ENCODE measurements around the gene SLC16A8.
A peak's percentile ranks its signal among the peaks of the same experiment; 100 is the strongest.

Gene SLC16A8

DNA sequence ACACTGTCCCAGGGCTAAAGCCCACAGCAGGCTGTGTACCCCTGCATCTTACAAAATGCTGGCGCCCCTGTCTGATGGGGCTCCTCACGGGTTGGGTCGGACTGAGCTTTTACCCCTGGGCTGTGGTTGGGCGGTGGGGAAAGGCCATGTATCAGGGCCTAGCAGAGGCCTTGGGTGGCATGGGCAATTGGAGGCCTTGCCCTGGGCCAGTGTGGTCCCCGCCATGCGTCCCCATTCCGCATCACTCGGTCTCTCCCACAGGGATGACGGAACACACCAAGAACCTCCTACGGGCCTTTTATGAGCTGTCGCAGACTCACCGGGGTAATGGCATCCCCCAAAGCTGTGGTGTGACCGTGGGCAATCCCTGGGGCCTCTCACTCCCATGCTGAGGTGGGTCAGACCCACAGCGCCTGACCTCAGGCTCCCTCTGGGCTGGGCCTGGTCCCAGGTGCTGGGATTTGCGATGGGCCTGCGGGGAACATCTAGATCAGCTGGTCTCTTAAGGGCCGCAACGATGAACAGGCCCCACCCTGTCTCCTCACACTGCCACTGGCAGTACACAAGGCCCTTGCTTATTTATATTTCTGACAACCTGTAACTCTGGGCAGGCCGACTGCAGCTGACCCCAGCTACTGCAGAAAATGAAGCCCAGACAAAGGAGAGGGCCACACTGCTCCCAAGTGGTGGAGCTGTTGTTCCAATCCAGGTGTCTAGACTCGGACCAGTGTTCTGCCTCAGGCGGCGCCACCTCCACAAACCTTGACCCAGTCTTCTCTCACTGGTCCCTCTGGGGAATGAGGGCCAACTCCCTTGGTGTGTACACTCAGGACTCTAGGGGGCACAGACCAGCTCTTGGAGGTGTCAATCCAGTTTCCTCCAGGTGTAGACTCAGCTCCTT lies 12.3 kb downstream of the SLC16A8 start:
- DNase-seq = no peak

DNA sequence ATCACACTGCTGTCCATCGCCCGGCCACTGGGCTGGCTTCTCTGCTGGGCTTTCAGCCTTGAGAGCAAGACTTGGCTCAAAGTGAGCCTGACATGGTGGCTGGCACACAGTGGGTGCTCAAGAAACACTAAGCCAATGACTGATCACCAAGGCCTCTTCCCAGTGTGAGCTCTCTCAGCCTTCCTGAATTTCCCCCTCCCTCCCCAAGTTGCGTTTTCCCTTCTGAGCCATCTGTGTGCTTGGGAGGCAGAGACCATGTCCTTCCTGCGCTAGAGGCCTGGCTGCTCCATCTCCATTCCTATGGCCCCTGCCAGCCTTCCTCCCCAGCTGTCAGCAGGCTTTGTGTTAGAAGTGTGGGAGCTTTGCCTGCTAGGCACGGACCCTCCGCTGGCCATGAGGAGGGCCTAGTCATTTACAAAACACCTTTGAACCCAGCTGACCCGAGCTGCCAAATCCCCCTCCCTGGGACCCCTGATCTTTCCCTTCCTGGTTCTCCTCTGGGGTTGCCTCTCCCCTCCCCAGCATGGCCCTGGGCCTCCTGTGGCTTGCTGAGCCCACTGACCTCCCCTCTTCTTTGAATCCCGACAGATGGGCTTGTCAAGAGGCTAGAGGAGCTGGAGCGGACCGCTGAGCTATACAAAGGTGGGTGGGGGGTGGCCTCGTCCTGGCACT lies 13.6 kb downstream of the SLC16A8 start:
- DNase-seq = no peak

DNA sequence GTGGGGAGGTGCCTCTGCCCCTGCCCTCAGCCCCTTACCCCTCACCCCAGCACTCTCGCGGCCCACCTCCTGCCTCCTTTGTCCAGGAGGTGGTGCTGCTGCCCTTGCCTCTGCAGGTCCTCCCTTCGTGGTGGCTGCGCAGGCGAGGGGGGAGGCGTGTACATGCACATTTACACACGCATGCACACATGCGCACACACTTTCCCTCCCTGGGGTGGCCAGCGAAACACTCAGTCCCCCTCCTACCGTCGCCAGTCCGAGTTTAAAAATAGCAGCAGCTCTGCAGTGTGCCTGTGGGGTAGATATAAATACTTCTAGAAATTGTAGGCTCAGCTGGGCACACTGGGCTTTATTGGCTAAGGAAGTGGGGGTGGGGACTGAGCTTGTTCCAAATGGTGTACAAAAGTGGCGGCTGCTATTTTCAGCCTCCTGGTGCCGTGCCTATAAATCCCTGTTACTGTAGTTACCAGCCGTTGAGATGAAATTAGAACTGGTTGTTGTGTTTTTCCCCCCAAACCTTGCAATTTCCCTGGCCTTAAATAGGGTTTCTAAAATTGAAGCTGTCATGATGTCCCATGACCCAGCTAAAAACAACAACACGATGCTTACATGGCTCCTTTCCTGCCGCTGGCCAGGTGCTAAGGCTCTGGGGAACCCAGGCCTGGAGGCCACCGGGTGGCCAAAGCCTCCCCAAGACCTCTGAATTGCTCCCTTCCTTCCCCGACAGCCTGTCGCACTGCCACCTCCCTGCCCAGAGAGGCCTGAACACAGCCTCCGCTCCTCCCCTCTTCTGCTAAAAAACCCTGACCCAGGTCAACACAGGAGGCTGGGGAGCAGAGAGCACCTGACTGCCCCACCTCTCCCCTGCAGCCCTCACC lies 14.4 kb downstream of the SLC16A8 start:
- DNase-seq = no peak

DNA sequence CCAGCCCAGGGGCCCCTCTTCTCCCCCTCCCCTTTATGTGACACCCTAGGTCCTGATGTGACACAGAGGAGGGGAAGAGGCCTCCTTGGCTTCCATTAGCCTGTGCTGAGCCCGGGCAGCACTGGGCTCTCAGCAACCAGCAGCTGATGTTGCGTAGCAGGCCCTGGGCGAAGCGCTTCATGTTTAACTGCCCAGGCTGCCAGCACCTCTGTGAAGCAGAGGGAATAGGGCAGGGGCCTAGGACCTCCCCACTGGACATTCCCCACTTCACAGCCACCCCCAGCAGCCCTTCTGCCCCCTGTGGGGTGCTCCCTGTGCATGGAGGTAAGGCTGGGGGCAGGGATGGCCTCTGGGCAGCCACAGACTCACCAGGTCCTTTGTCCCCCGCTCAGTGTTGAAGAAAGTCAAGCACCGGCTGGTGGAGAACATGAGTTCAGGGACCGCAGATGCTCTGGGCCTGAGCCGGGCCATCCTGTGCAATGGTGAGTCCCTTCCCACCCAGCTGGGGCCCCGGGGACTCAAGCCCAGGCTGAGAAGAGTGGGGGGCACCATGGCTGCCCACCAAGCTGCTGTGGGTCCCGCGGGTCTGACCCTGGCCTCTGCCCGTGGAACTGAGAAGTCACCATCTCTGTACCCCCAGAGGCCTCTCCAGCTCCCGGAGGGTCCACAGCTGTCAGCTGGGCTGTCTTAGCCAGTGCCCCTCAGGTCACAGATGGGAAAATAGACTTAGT lies 15.2 kb downstream of the SLC16A8 start:
- no peak for DNase-seq

DNA sequence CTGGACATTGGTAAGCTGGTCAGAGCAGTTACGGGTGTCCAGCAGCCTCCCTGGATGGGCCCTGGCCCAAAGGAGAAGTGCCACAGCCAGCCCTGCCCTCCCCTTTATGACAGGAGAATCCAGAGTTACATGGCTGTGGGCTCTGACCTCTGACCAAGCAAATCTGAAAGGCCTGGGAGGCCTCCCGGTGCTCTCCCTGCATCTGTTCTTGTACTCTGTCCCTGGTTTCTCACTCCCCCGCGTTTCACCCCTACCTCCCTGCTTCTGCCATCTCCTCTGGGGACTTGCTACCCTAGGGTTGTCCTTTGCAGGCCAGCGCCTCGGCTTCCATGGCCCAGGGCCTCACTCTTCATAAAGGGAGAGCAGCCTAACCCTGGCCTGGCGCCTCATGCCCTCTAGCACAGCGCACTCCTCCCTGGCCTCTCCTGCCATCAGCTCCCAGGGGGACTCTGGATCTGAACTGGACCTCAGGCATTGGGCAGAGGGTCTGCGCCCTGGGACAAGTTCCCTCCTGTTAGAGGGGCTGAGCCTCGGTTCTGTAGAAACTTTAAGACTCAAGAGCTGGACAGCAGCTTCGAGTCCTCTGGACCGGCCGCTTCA lies 16.1 kb downstream of the SLC16A8 start:
- no peak for DNase-seq

DNA sequence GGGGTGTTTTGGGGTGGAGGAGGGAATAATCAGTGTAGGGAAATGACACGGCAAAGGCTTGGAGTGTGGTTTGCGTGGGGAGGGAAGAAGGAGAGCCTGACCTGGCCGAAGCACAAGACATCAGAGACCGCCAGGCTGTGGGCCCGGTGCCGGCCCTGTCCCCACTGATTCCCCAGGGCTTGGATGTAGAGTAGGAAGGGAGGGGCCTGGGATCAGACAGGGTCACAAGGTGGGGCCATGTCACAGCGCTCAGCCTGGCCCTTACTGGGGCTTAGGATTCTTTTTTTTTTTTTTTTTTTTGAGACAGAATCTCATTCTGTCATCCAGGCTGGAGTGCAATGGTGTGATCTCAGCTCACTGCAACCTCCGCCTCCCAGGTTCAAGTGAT lies 17.0 kb downstream of the SLC16A8 start:
- DNase-seq = no peak

DNA sequence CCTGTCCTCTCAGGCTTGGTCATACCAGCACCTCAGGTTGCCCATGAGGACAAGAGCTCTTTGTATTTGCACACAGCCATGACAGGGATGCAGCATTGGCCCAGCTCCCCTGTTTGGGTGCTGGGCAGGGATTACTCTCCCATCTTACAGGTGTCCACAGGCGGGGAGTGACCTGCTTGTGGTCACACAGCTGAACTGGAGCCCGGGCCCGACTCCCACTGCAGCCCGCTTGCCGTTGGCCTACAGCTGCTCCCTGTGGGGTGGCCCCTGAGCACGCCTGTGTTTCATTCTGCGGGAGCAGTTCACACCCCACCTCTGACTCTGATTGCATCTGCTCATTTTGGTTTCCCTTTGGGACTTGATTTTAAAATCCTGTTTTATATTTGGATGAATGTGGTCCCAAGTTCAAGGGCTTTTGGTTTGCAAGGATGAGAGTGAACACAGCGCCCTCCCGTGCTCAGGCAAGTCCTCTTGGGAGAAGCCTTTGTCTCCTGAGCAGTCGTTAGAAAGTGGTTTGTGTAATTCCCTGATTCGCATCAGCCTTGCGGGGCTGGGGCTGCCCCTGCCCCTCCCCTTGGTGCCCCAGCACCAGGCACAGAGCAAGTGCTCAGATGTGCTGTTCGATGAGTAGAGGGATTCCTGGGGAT lies 17.5 kb downstream of the SLC16A8 start:
- no peak for DNase-seq

DNA sequence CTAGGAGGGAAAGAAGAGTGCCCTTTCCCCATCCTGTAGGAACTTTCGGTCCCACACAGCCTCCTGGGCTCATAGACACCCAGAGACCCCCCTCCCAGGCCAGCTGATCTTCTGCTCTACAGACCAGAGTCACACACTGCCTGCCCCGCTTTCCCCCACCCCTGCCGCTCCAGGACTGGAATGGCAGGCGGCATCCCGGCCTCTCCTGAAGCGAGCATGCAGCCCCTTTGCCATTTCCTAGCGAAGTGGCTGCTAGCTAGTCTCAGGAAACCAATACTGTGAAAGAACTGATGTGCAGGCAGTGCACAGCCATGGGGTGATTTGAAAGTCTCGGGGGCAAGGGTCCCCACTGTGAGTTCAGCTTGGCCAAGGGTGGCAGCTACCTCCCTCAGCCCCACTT lies 18.4 kb downstream of the SLC16A8 start:
- DNase-seq = no peak

DNA sequence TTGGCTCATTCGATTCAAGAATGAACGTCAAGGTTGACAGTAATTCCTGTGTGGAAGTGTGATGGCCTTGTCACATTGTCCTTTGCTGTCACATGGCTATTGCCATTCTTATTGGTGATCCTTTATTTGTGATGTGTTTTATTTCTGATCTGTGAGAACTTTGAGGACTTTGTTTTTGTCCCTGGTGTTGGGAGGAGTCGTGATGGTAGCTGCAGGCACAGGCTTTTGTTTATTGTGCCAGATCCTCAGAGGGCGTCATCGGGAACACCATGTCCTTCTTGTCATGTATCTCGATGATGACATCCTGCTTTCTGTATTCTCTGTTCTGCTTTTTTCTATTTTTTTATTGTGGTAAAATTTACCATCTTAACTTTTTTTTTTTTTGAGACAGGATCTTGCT lies 21.2 kb downstream of the SLC16A8 start:
- DNase-seq = no peak

DNA sequence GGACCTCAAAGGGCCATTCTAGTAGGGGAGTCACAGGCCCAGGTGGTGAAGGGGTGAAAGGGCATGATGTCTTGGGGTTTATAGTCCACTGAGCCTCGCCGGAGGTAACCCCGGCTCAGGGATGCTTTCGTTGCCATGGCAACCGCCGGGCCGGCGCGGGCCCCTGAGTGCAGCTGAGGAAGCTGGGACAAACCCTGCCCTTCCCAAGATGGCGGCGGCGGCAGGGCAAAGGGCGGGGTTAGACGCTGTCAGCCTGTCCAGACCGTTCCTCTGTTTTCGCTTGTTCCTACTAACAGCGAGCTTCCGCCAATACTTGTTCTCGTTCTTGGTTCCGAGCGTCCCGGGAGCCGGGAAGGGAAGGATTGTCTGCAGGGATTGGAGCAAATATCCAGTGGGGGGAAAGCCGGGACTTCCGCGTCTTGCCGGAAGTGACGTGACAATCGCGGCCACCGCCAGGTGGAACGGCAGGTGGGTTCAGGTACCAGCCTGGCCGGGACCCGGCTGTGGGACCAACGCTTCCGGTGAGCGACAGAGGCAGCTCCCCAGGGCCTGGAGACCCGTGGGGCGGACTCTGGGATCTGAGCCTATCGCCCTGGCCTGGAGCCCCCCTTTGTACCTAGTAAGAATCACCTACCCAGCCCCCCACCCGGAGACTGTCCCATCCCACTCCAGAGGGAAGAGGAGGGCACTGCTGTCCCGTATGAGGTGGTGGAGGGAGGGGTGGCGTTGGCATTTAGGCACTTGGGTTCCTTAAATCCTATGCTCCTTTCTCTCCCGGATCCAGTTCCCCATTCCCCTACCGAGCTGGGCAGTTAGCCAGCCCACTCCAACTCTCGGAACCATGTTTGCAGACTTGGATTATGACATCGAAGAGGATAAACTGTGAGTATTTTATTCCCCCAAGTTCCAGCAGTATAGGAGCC lies 26.8 kb downstream of the SLC16A8 start, which contains the start of gene PICK1:
TSS of gene PICK1 (plus strand) at position 436 of the 923 bp plus-strand sequence. CDS start at position 842, 406 bp downstream.
- peak; percentile 85 for DNase-seq

DNA sequence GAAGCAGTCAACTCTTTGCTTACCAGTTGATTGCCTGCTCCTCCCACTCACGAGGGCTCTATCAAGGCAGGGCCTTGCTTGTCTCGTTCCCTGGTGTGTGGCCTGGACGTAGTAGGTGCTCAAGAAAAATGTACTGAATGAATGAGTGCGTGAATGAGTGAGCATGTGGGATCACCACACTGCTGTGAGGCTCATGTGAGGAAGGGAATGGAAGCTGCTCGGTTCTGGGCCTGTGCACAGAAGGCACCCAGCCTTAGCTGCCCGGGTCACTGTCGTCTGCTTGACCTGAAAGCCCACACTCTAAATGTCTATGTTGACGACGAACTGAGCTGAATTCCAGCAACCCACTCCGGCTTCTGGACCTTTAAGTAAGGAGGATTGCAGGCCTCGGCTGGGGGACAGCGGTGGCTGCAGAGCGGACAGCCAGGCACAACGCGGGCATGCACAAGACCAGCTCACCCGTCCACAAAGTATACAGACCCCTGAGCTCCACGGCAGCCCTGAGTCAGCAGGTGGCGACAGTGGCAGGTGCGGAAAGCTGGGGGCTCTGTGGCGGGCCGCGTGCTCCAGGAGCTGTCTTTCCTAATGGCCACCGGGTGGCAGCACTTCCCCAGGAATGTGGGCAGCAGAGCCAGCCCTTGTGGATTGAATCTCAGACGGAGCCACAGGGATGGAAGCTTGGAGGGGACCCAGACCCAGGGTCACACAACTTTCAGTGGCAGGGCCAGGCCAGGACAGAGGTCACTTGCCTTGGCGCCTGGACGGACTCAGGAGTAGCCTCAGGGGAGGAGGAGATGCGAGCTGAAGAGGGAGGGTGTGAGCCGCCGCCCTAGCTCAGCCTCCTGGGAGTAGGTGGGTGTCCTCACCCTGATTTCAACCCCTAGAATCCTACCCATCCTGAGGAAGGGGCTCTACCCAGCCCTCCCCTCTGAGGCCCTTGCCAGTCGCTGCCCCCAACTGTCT lies 31.8 kb downstream of the SLC16A8 start:
- peak; percentile 36 for DNase-seq

DNA sequence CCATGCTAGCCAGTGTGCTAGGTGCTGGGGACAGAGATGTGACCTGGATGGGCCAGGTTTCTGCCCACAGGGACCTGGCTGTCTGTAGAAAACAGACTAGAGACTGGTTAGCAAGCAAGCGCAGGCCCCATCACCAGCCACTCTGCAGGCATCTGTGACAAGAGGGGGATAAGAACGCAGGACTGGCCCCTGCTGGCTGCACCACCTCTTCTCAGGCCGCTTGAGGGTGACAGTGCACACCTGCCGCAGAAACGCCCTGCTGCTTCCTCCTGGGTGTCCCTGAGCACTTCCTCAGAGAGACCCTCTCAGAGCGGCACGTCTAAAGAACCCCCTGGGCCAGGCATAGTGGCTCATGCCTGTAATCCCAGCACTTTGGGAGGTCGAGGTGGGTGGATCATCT lies 32.7 kb downstream of the SLC16A8 start:
- DNase-seq = no peak

DNA sequence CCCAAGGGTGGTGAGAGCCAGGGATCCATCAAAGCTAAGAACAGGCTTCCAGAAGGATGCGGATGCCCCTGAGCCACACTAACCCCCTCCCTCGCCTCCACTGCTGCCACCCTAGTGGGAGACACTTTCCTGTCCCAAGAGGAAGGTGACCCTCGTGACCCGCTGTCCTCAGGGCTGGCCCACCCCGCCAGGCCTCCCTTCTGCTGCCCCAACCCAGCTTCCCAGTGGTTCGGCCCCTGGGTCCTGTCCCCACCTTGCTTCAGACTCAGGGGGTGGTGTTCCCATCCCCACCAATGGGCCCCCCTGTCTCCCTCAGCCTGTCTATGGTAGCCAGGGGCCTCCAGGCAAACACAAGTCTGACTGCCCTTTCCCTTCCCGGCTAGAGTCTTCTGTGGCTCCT lies 33.3 kb downstream of the SLC16A8 start:
- DNase-seq = no peak

DNA sequence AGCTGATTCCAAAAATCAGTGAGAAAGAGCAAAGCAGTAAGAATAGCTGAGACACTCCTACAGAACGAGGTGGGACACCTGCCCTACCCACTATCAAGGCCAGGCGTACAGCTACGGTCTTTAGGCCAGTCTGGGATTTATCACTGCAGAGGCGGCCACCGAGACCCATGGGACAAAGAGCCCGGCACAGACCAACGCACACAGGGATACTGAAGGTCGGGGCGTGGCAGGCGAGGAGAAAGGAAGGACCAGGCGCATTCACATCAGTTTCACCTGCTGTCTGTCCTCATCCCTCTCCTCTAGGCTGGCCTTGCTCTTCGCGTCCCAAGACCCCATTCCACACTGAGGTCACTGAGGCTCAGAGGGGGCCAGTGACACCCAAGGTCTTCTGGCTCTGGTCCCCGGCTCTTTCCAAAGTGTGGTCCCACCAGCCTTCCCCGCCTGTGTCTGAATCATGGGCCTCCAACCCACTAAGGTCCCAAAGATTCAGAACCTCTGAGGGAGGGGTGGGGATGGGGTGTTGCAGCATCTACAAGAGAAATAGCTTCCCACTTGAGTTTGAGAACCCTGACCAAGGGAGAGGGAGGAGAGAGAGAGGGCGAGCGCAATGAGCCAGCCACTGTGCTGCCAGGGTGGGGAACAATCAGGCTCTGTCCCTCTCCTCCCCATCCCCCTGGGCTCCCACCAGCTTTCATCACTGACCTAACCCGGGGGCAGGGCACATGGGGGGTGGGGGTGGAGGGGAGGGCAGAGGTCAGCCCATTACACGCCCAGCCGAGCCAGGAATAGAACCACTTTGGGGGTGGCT lies 34.0 kb downstream of the SLC16A8 start:
- no peak for DNase-seq

DNA sequence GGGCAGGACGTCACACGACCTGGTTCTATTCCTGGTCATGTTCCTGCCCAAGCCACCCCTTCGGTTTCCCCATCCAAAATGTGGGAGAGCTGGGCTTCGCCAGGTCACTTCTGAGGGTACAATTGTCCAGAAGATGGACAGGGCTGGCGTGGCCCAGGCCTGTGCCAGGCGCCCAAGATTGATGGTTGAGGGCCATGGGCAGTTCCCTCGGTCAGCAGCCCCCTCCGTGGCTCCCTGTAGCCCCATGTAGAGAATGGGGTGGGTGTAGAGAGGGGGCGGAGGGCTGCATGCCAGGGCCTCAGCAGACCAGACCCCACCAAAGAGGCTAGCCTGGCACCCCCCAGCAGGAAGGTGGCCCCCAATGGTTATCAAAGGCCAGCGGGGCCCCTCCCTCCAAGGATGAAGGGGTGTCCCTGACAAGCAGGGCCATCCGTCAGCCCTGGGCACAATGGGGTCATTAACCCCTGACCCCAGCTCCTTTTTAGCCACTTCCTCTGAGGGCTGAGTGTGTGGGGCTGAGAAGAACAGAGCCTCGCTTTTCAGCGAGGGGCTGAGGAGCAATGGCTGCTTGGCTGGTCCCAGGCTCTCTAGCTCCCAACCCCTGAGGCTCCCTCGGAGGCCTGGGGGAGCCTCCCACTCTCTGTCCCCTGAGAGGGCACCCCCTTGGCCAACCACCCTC lies 37.8 kb downstream of the SLC16A8 start:
- no peak for DNase-seq

DNA sequence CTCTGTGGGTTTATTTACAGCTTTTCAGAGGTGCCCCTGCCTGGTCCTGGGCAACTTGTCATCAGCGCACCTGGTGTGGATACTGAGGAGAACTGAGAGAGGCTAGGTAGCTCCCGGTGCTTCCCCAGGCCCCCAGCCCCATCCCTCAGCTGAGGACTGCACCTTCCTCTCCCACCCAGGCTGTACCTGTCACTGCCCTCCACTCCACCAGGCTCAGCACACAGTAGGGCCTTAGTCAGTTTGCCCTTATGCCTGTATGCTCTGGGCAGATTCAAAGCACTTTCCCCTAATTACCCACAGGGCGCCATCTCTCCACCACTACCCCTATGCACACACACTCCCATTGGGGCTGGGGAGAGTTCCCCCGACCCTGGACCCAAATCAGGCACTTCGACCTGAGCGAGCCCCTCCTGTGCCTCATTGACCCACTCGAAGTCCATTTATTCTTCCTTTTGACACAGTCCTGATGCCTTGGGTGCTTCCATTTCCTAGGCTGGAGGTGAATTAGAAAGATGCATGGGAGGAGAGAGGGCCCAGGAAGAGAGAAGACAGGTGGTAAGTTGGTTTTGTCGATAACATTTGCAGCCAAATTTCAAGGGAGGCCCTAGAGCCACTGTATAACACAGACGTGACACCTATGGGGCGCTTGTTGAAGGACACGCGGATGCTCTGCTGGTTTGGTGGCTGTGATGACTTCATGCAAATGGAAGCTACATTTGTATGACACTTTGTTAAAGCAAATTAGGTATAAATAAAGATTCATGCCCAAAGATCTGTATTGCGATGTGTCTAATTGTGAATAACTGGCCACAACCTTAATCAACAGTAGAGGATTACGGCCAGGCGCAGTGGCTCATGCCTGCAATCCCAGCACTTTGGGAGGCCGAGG lies 40.6 kb downstream of the SLC16A8 start:
- DNase-seq = no peak

DNA sequence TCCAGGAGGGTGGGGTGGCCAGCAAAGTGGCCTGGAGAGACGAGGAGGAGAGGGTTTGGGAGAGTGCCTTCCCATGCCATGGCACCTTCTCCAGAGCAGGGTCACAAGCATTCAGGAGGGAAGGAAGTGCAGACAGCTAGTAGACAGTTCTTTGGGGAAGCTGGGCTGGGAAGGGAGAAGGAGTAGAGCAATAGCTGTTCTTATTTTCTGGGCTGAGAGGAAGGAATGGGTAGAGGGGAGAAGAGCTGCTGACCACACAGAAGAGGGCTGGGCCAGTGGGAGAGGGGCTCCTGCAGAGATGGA lies 41.5 kb downstream of the SLC16A8 start:
- DNase-seq = no peak
